PC-3 (cell line): ENCODE measurements around the gene ERCC3. TPM values are rescaled to one million over a fixed set of nuclear protein-coding genes. Genes with fewer than 3 reads are reported as not detected.

ENCODE experiments used
- ATAC-seq: fragments of 200-7000 bp; cut with Tn5 transposase; 2 replicates; pipeline ENCODE4 v1.9.1; 2020; ENCODE audit warnings: mild to moderate bottlenecking, moderate library complexity
- BruUV-seq: library from RNA; stranded (reverse); fragments of 400-500 nt; replicated peaks from 2 replicates; lab custom pipeline; 2021; lab: Mats Ljungman, UMichigan
- CTCF ChIA-PET: fragments of 300-600 bp; sonication (Branson Sonifier 250); formaldehyde crosslinking; loops from one replicate; lab custom pipeline; 2022; ENCODE audit warnings: antibody characterized with exemption; lab: Charles Lee
- POLR2A ChIA-PET: fragments of 300-600 bp; sonication (Branson Sonifier 250); formaldehyde crosslinking; loops from one replicate; lab custom pipeline; 2022; ENCODE audit warnings: antibody characterized with exemption; ENCODE audit not compliant: unreplicated experiment; lab: Charles Lee
- DNase-seq: peaks from one replicate; pipeline ENCODE4 v3.0.0-alpha.2; 2015
- H2AFZ ChIP-seq: fragments of 300-600 bp; sonication (generic); 2 replicates; pipeline ENCODE4 v1.6.0; 2016; ENCODE audit warnings: antibody characterized with exemption, low read length
- H3F3A ChIP-seq: fragments of 300-600 bp; sonication (generic); one replicate; pipeline ENCODE4 v1.6.0; 2017; ENCODE audit warnings: antibody characterized with exemption, low read length, control low read depth, mild to moderate bottlenecking; ENCODE audit not compliant: unreplicated experiment
- H3K27ac ChIP-seq: fragments of 300-600 bp; sonication (generic); 2 replicates; pipeline ENCODE4 v1.5.1; 2016; ENCODE audit warnings: mild to moderate bottlenecking, low read length
- H3K27me3 ChIP-seq: fragments of 300-600 bp; sonication (generic); 2 replicates; pipeline ENCODE4 v1.6.1; 2016; ENCODE audit warnings: low read length, mixed read lengths
- H3K36me3 ChIP-seq: fragments of 300-600 bp; sonication (generic); 2 replicates; pipeline ENCODE4 v1.6.1; 2016; ENCODE audit warnings: low read depth, mixed run types, low read length, mixed read lengths
- H3K4me1 ChIP-seq: fragments of 300-600 bp; sonication (generic); 2 replicates; pipeline ENCODE4 v1.5.1; 2016; ENCODE audit warnings: low read length; ENCODE audit not compliant: insufficient read depth
- H3K4me2 ChIP-seq: fragments of 300-600 bp; sonication (generic); 2 replicates; pipeline ENCODE4 v1.6.0; 2016; ENCODE audit warnings: low read length
- H3K4me3 ChIP-seq: fragments of 300-600 bp; sonication (generic); 2 replicates; pipeline ENCODE4 v1.5.1; 2016; ENCODE audit warnings: mild to moderate bottlenecking, low read length, mixed read lengths
- H3K79me2 ChIP-seq: fragments of 300-600 bp; sonication (generic); 2 replicates; pipeline ENCODE4 v1.6.1; 2017; ENCODE audit warnings: low read length, mixed read lengths
- H3K9ac ChIP-seq: fragments of 300-600 bp; sonication (generic); 2 replicates; pipeline ENCODE4 v1.6.0; 2016; ENCODE audit warnings: mild to moderate bottlenecking, low read length
- H3K9me2 ChIP-seq: fragments of 300-600 bp; sonication (generic); replicated peaks from 2 replicates; pipeline ENCODE4 v1.6.1; 2016; ENCODE audit warnings: mixed run types, low read length, mixed read lengths
- H3K9me3 ChIP-seq: fragments of 300-600 bp; sonication (generic); 2 replicates; pipeline ENCODE4 v1.6.1; 2016; ENCODE audit warnings: low read length, mixed read lengths
- H4K20me1 ChIP-seq: fragments of 300-600 bp; sonication (generic); 2 replicates; pipeline ENCODE4 v1.6.1; 2016; ENCODE audit warnings: low read length, mixed read lengths
- EZH2 ChIP-seq: fragments of 300-600 bp; sonication (generic); IDR thresholded peaks from one replicate; pipeline ENCODE4 v1.6.1; 2017; ENCODE audit warnings: antibody characterized with exemption, mild to moderate bottlenecking, low read length; ENCODE audit not compliant: unreplicated experiment
- EZH2phosphoT487 ChIP-seq: fragments of 300-600 bp; sonication (generic); IDR thresholded peaks from 2 replicates; pipeline ENCODE4 v1.6.1; 2018; ENCODE audit warnings: mild to moderate bottlenecking, antibody characterized with exemption, low read length, borderline replicate concordance
- intact Hi-C: fragments of 100-400 bp; cut with micrococcal nuclease; formaldehyde crosslinking; loops from 2 replicates; pipeline ENCODE4 v1.9.0; 2023
- total RNA-seq: library from RNA; depleted of rRNA; stranded (reverse); fragments of >200 nt; gene quantifications from 2 replicates; pipeline ENCODE4 v1.2.3, GENCODE V29; 2014
- TF ChIP-seq, protein P1 (sequence below): fragments of 300-600 bp; sonication (generic); conservative IDR thresholded peaks from 2 replicates; pipeline ENCODE4 v1.5.1; 2017; ENCODE audit warnings: antibody characterized with exemption, low read depth, mild to moderate bottlenecking, low read length

ERCC3 gene
- total RNA-seq, 1 experiment from 2014 or later = 39.0 TPM

DNA sequence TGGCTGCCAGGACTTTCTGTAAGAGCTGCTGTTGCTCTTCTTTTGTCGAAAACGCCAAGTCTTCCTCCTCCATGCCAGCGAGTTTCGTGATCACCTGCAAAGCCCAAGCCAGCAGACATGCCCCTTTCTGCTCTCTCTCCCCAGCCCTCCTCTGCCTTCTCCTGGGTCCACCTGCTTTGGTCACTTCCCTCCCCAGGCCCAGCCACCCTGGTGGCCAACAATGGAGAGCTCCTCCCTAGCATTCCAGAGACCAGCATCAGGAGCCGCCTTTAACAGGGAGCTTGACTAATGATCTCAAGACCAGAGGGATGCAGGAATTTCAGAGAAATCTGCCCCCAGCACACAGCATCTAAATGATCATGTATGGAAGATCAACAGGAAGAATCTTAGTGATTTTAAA is 34.6 kb downstream of the ERCC3 start:
- no TSS peak for BruUV-seq
- TF ChIP-seq EZH2phosphoT487 (no peak), EZH2 (no peak)
- TF ChIP-seq, protein P1, sequence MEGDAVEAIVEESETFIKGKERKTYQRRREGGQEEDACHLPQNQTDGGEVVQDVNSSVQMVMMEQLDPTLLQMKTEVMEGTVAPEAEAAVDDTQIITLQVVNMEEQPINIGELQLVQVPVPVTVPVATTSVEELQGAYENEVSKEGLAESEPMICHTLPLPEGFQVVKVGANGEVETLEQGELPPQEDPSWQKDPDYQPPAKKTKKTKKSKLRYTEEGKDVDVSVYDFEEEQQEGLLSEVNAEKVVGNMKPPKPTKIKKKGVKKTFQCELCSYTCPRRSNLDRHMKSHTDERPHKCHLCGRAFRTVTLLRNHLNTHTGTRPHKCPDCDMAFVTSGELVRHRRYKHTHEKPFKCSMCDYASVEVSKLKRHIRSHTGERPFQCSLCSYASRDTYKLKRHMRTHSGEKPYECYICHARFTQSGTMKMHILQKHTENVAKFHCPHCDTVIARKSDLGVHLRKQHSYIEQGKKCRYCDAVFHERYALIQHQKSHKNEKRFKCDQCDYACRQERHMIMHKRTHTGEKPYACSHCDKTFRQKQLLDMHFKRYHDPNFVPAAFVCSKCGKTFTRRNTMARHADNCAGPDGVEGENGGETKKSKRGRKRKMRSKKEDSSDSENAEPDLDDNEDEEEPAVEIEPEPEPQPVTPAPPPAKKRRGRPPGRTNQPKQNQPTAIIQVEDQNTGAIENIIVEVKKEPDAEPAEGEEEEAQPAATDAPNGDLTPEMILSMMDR = no peak
- POLR2A ChIA-PET = no interaction called here

DNA sequence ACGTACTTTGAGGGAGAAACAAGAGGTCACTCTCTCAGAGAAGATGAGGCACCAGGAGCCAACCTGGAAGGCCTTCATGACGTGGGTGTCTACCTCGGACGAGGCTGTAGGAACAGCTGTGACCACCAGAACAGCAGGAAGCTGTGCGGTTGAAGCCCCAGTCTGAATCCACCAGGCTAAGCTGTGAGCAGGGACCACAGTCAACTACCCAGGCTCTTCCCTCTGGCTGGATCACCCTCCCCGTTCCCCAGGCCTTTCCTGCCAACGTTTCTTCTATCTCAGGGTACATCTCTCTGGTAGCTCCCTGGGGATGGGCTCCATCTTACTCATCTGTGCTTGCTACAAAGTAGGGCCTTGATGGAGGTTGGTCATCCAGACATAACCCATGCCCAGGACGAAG is 37.1 kb downstream of the ERCC3 start:
- intact Hi-C loops = no loop called here
- Histone ChIP-seq H3K79me2 (no peaks in the 10 kb centered on the region), H3K4me1 (peaks cover 13% of the 10 kb centered on the region), H3K36me3 (peaks cover 29% of the 10 kb centered on the region), H3K27ac (no peak overlapping the region), H3K9me3 (no peaks in the 10 kb centered on the region), H3K4me3 (no peak overlapping the region), H3F3A (no peaks in the 10 kb centered on the region), H2AFZ (no peak overlapping the region), H4K20me1 (no peaks in the 10 kb centered on the region), H3K9me2 (no peaks in the 10 kb centered on the region), H3K4me2 (no peak overlapping the region), H3K27me3 (no peaks in the 10 kb centered on the region), H3K9ac (no peak overlapping the region)
- no peak for TF ChIP-seq EZH2
- no peak for TF ChIP-seq EZH2phosphoT487
- ChIA-PET CTCF (no interaction called here), POLR2A (no interaction called here)
- DNase-seq (no peak), ATAC-seq (no peak)
- BruUV-seq = no TSS peak

More for the DNA sequence above, 34.6 kb downstream of the ERCC3 start:
- no peak overlapping the region for H3K27ac ChIP-seq
- no peak overlapping the region for H3K9ac ChIP-seq
- no peaks in the 10 kb centered on the region for H3F3A ChIP-seq
- no peaks in the 10 kb centered on the region for H3K79me2 ChIP-seq
- CTCF ChIA-PET = no interaction called here
- no peaks in the 10 kb centered on the region for H3K9me2 ChIP-seq
- H3K27me3 ChIP-seq = no peaks in the 10 kb centered on the region
- H4K20me1 ChIP-seq = no peaks in the 10 kb centered on the region
- H3K9me3 ChIP-seq = no peaks in the 10 kb centered on the region
- ATAC-seq (no peak), DNase-seq (no peak)
- H3K4me3 ChIP-seq = no peak overlapping the region
- no peak overlapping the region for H3K4me2 ChIP-seq
- H2AFZ ChIP-seq = no peak overlapping the region
- intact Hi-C loops = no loop called here
- peaks cover 29% of the 10 kb centered on the region for H3K36me3 ChIP-seq
- H3K4me1 ChIP-seq = peaks cover 12% of the 10 kb centered on the region

DNA sequence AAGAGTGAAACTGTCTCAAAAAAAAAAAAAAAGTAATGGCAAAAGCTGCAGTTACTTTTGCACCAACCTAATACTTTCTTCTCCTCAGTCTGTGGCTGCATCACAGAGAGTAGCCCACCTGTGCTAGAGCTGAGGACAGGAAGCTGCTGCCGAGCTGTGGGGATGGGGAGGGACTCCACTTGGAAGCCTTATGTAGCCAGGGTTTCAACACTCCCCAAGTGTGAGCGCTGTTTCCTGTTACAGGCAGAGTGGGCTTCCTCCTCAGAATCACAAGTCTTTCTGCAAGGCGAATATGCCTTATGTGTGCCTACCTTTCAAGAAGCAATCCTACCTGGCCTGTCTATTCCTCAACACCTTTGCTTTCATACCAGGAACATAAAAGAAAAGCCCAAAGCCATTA is 37.6 kb downstream of the ERCC3 start:
- TF ChIP-seq, protein P1 = no peak
- TF ChIP-seq EZH2 (no peak), EZH2phosphoT487 (no peak)
- H3K9ac ChIP-seq = no peak overlapping the region
- H3F3A ChIP-seq = no peaks in the 10 kb centered on the region
- H3K4me1 ChIP-seq = peaks cover 13% of the 10 kb centered on the region
- no peak overlapping the region for H2AFZ ChIP-seq
- ATAC-seq = no peak
- no peaks in the 10 kb centered on the region for H3K9me3 ChIP-seq
- H3K9me2 ChIP-seq = no peaks in the 10 kb centered on the region
- CTCF ChIA-PET = no interaction called here
- POLR2A ChIA-PET = no interaction called here
- no peak overlapping the region for H3K27ac ChIP-seq
- no peaks in the 10 kb centered on the region for H3K79me2 ChIP-seq
- DNase-seq = no peak
- intact Hi-C loops = no loop called here
- H3K4me3 ChIP-seq = no peak overlapping the region
- peaks cover 29% of the 10 kb centered on the region for H3K36me3 ChIP-seq
- BruUV-seq = no TSS peak
- H3K4me2 ChIP-seq = no peak overlapping the region
- H4K20me1 ChIP-seq = no peaks in the 10 kb centered on the region
- no peaks in the 10 kb centered on the region for H3K27me3 ChIP-seq
